ENCODE data around the gene TBC1D14. TPM values are rescaled to one million over a fixed set of nuclear protein-coding genes. Genes with fewer than 3 reads are reported as not detected.

TBC1D14 gene
- total RNA-seq, 2 donors from 2014 or later = 42.3 to 43.5 TPM

GRCh38 chr4:6916069-6916586 lies 6.5 kb downstream of the TBC1D14 start:
- Mint-ChIP-seq H3K4me1 (peaks cover 37% of the 10 kb centered on the region), H3K36me3 (ENCODE audit: low read depth) (no peaks in the 10 kb centered on the region), H3K9me3 (no peaks in the 10 kb centered on the region), H3K27me3 (ENCODE audit: insufficient read depth) (no peaks in the 10 kb centered on the region), H3K27ac (no peak overlapping the region), H3K4me3 (no peak overlapping the region)
- no peak for TF ChIP-seq CTCF (conservative IDR thresholded peaks at IDR 0.05)
- H3K27ac ChIP-seq (ENCODE audit: low read depth, low read length) = no peak overlapping the region
- H3K27me3 ChIP-seq (ENCODE audit: control insufficient read depth, insufficient read depth, low read length, poor library complexity, severe bottlenecking) = no peaks in the 10 kb centered on the region
- H3K4me3 ChIP-seq (ENCODE audit: low read length) = no peak overlapping the region
- no peaks in the 10 kb centered on the region for H3K4me1 ChIP-seq (ENCODE audit: control insufficient read depth, insufficient read depth, low read length)
- WGBS, 2 experiments (ENCODE audit: insufficient coverage in 1 of 2, insufficient read length in 1 of 2) = 90 to 93% methylated on average over 7 to 12 of the region's 12 CpGs
- no peak overlapping the region for H3K9ac ChIP-seq (ENCODE audit: extremely low read depth, low read length, poor library complexity, severe bottlenecking)
- DNase-seq = no peak
- no peaks in the 10 kb centered on the region for H3K9me3 ChIP-seq (ENCODE audit: control insufficient read depth, low read length)
- H3K36me3 ChIP-seq (ENCODE audit: control insufficient read depth, insufficient read depth, low read length) = no peaks in the 10 kb centered on the region

DNA sequence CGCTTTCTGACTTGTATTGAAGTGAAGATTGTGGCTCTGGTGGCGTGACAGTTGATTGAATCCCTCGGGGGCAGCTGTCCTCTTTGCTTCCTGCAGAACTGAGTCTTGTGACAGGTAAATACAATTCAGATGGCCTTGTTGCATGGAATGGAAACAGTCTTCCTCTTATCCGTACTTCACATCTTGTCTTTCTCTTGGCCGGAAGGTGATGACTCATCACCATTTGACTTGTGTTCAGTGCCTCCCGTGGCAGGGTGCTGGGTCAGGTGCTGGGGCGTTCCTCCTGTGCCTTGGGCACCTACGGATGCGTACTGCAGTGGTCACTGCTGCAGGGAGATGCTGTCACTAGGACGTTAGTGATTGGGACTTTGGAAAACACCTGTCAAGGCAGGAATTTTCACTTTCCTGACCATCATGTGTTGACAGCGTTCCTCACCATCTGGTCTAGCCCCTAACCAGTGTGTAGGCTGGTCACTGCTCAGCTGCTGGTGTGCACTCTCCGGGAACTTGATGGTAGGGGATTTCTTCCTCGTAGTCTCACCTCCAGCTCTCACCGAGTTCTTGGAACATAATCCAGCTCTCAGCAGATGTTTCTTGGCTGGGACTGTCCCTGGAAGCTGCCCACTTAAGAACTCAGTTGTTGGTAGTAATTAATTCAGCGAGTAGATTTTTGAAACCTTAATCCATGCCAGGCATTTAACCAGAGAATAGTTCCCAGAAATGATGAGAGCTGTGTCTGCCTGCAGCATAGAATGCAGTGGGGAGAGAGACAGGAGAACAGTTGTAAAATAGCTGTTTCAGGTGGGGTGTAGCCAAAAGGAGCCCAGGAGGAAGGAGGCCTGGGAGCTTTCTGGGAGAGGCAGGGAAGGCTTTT lies 7.2 kb downstream of the TBC1D14 start:
- Mint-ChIP-seq H3K4me3 (no peak overlapping the region), H3K9me3 (no peaks in the 10 kb centered on the region), H3K4me1 (peaks cover 38% of the 10 kb centered on the region), H3K36me3 (ENCODE audit: low read depth) (no peaks in the 10 kb centered on the region), H3K27me3 (ENCODE audit: insufficient read depth) (no peaks in the 10 kb centered on the region), H3K27ac (peak overlapping the region; percentile 46)
- H3K27me3 ChIP-seq (ENCODE audit: control insufficient read depth, insufficient read depth, low read length, poor library complexity, severe bottlenecking) = no peaks in the 10 kb centered on the region
- 89 to 90% methylated on average over 14 to 15 of the region's 15 CpGs for WGBS, 2 experiments (ENCODE audit: insufficient coverage in 1 of 2, insufficient read length in 1 of 2)
- no peak overlapping the region for H3K4me3 ChIP-seq (ENCODE audit: low read length)
- no peak for TF ChIP-seq CTCF (conservative IDR thresholded peaks at IDR 0.05)
- H3K36me3 ChIP-seq (ENCODE audit: control insufficient read depth, insufficient read depth, low read length) = no peaks in the 10 kb centered on the region
- H3K4me1 ChIP-seq (ENCODE audit: control insufficient read depth, insufficient read depth, low read length) = no peaks in the 10 kb centered on the region
- DNase-seq = peak; percentile 58
- H3K9me3 ChIP-seq (ENCODE audit: control insufficient read depth, low read length) = no peaks in the 10 kb centered on the region
- no peak overlapping the region for H3K9ac ChIP-seq (ENCODE audit: extremely low read depth, low read length, poor library complexity, severe bottlenecking)
- no peak overlapping the region for H3K27ac ChIP-seq (ENCODE audit: low read depth, low read length)

- WGBS, 2 experiments (ENCODE audit: insufficient coverage in 1 of 2, insufficient read length in 1 of 2) = 68 to 78% methylated on average over 9 to 18 of the region's 18 CpGs
- Histone ChIP-seq H3K27me3 (ENCODE audit: control insufficient read depth, insufficient read depth, low read length, poor library complexity, severe bottlenecking) (no peaks in the 10 kb centered on the region), H3K9me3 (ENCODE audit: control insufficient read depth, low read length) (no peaks in the 10 kb centered on the region), H3K36me3 (ENCODE audit: control insufficient read depth, insufficient read depth, low read length) (no peaks in the 10 kb centered on the region), H3K27ac (ENCODE audit: low read depth, low read length) (no peak overlapping the region), H3K9ac (ENCODE audit: extremely low read depth, low read length, poor library complexity, severe bottlenecking) (no peak overlapping the region), H3K4me3 (ENCODE audit: low read length) (no peak overlapping the region), H3K4me1 (ENCODE audit: control insufficient read depth, insufficient read depth, low read length) (no peaks in the 10 kb centered on the region)
- peak overlapping the region; percentile 46 for H3K27ac Mint-ChIP-seq
- H3K4me3 Mint-ChIP-seq = no peak overlapping the region
- DNase-seq = peak; percentile 86
- H3K27me3 Mint-ChIP-seq (ENCODE audit: insufficient read depth) = no peaks in the 10 kb centered on the region
- H3K36me3 Mint-ChIP-seq (ENCODE audit: low read depth) = no peaks in the 10 kb centered on the region
- TF ChIP-seq CTCF (conservative IDR thresholded peaks at IDR 0.05) = peak; percentile 82
- H3K9me3 Mint-ChIP-seq = no peaks in the 10 kb centered on the region
- H3K4me1 Mint-ChIP-seq = peaks cover 43% of the 10 kb centered on the region
Observed at GRCh38 chr4:6917461-6918271, 8.0 kb downstream of the TBC1D14 start.

Data from endodermal cell (in vitro differentiated cells).